Activated CD8-positive, alpha-beta T cell treated with anti-CD3 and anti-CD28 coated beads for 36 hours (primary cell): ENCODE measurements around the gene SPSB1. TPM values are rescaled to one million over a fixed set of nuclear protein-coding genes. Genes with fewer than 3 reads are reported as not detected.

ENCODE experiments used
- ATAC-seq: fragments of 200-7000 bp; cut with Tn5 transposase; one replicate; pipeline ENCODE4 v1.10.0; 2021; ENCODE audit warnings: mild to moderate bottlenecking, moderate library complexity
- CTCF ChIA-PET: fragments of 350-600 bp; sonication (Branson Sonifier 250); formaldehyde crosslinking; loops from one replicate; lab custom pipeline; 2021; ENCODE audit warnings: antibody characterized with exemption; lab: Charles Lee
- POLR2A ChIA-PET: fragments of 350-600 bp; sonication (Branson Sonifier 250); formaldehyde crosslinking; loops from one replicate; lab custom pipeline; 2021; ENCODE audit warnings: antibody characterized with exemption; lab: Charles Lee
- DNase-seq: peaks from one replicate; pipeline ENCODE4 v3.0.0-alpha.2; 2020
- H3K27ac Mint-ChIP-seq: one replicate; pipeline ENCODE4 v1.8.0; 2021; ENCODE audit warnings: mild to moderate bottlenecking, mixed read lengths
- H3K27me3 Mint-ChIP-seq: one replicate; pipeline ENCODE4 v1.8.0; 2021; ENCODE audit warnings: mixed read lengths
- H3K36me3 Mint-ChIP-seq: one replicate; pipeline ENCODE4 v1.8.0; 2021; ENCODE audit warnings: low read depth, mixed read lengths
- H3K4me1 Mint-ChIP-seq: one replicate; pipeline ENCODE4 v1.8.0; 2021; ENCODE audit warnings: low read depth, mixed read lengths
- H3K4me3 Mint-ChIP-seq: one replicate; pipeline ENCODE4 v1.8.0; 2021; ENCODE audit warnings: mild to moderate bottlenecking, moderate library complexity, mixed read lengths
- H3K9me3 Mint-ChIP-seq: one replicate; pipeline ENCODE4 v1.8.0; 2021; ENCODE audit warnings: mixed read lengths
- intact Hi-C: fragments of 100-400 bp; cut with micrococcal nuclease; formaldehyde crosslinking; loops from one replicate; pipeline ENCODE4 v1.10.0; 2022
- total RNA-seq, 2 experiments: library from RNA; stranded (reverse); gene quantifications; one replicate each; pipeline ENCODE4 v1.2.3, GENCODE V29; 2021
- TF ChIP-seq, protein P1 (sequence below): fragments of 200-600 bp; IDR thresholded peaks from one replicate; pipeline ENCODE4 v1.8.0; 2022; ENCODE audit warnings: antibody characterized with exemption, mild to moderate bottlenecking

SPSB1 gene
- total RNA-seq, 2 experiments from 2014 or later: 1.1 to 1.5 TPM

- ATAC-seq: peak; percentile 84
- intact Hi-C loops: loop anchor here (2.0 kb wide), 1 partner anchor 14 kb away; no protein-coding TSS in a partner anchor
- Mint-ChIP-seq H3K27ac (peak overlapping the region; percentile 64), H3K4me1 (peaks cover 45% of the 10 kb centered on the region), H3K36me3 (peaks cover 4% of the 10 kb centered on the region), H3K27me3 (peaks cover 14% of the 10 kb centered on the region), H3K4me3 (no peak overlapping the region), H3K9me3 (peaks cover 3% of the 10 kb centered on the region)
- TF ChIP-seq, protein P1, sequence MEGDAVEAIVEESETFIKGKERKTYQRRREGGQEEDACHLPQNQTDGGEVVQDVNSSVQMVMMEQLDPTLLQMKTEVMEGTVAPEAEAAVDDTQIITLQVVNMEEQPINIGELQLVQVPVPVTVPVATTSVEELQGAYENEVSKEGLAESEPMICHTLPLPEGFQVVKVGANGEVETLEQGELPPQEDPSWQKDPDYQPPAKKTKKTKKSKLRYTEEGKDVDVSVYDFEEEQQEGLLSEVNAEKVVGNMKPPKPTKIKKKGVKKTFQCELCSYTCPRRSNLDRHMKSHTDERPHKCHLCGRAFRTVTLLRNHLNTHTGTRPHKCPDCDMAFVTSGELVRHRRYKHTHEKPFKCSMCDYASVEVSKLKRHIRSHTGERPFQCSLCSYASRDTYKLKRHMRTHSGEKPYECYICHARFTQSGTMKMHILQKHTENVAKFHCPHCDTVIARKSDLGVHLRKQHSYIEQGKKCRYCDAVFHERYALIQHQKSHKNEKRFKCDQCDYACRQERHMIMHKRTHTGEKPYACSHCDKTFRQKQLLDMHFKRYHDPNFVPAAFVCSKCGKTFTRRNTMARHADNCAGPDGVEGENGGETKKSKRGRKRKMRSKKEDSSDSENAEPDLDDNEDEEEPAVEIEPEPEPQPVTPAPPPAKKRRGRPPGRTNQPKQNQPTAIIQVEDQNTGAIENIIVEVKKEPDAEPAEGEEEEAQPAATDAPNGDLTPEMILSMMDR: no peak
- POLR2A ChIA-PET: interaction anchor here (1.0 to 2.4 kb wide), 4 partner anchors 12 to 16 kb away, joined by 3 to 17 read pairs (median 4); no protein-coding TSS in a partner anchor
- peak; percentile 89 for DNase-seq
- CTCF ChIA-PET: interaction anchor here (0.5 to 2.5 kb wide), 8 partner anchors 10 to 211 kb away, joined by 3 to 14 read pairs (median 4); no protein-coding TSS in a partner anchor
Measured at GRCh38 chr1:9413071-9413876, 120.6 kb downstream of the SPSB1 start.

GRCh38 chr1:9413877-9414213 is 121.2 kb downstream of the SPSB1 start:
- ATAC-seq: no peak
- intact Hi-C loops: loop anchor here (2.0 kb wide), 1 partner anchor 13 kb away; no protein-coding TSS in a partner anchor
- ChIA-PET POLR2A (interaction anchor here (2.4 kb wide), 1 partner anchor 12 kb away, joined by 17 read pairs; no protein-coding TSS in a partner anchor), CTCF (interaction anchor here (2.5 kb wide), 1 partner anchor 12 kb away, joined by 14 read pairs; no protein-coding TSS in a partner anchor)
- H3K27me3 Mint-ChIP-seq: peaks cover 14% of the 10 kb centered on the region
- TF ChIP-seq, protein P1: no peak
- peak overlapping the region; percentile 25 for H3K27ac Mint-ChIP-seq
- no peak overlapping the region for H3K4me3 Mint-ChIP-seq
- peaks cover 3% of the 10 kb centered on the region for H3K9me3 Mint-ChIP-seq
- no peak for DNase-seq
- H3K36me3 Mint-ChIP-seq: peaks cover 4% of the 10 kb centered on the region
- H3K4me1 Mint-ChIP-seq: peaks cover 45% of the 10 kb centered on the region

DNA sequence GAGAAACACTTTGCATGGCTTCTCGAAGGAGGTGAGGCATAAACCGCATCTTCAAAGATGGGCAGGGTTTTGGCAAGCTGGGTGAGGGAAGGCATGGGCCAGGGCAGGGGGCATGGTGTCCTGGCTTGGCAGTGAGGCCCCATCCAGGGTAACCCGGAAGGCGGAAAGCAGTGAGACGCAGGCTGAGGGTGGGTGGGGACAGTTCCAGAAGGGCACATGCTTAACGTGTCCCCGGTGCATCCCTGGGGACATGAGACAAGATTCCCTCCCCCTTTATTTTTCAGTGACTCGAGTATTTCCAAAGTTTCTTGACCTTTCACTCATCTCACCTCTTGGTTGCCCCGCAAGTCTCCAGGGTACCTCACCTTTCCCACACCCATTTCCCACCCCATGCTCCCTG is 123.8 kb downstream of the SPSB1 start:
- Mint-ChIP-seq H3K27me3 (peaks cover 12% of the 10 kb centered on the region), H3K27ac (no peak overlapping the region), H3K4me1 (peaks cover 45% of the 10 kb centered on the region), H3K36me3 (no peaks in the 10 kb centered on the region), H3K9me3 (no peaks in the 10 kb centered on the region), H3K4me3 (no peak overlapping the region)
- DNase-seq: no peak
- CTCF ChIA-PET: no interaction called here
- POLR2A ChIA-PET: no interaction called here
- ATAC-seq: no peak
- TF ChIP-seq, protein P1: no peak
- intact Hi-C loops: no loop called here

DNA sequence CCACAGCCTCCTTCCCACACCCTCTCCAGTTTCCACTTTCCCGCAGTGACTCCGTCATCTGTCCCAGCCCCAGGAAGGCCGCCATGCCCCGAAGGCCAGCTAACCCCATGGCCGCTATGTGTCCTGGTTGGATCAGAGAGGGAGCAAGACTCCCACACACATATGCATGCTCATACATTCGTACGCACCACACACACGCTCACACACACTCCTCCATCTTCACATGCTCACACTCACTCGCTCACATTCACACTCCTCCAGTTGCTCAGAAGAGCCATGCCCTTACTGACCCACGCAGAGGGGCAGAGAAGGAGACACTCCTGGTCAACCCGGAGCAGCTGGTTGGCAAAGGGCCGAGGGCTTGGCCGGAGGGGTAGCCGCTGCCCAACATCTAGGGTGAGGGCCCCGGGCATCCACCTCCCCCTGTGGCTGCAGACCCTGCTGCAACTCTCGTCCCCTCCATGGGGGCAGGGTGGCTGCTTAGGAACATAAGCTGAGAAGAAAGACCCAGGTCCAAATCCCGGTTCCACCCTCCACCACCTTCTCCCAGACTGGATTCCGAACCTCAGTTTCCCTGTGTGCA is 124.3 kb downstream of the SPSB1 start:
- H3K4me1 Mint-ChIP-seq: peaks cover 40% of the 10 kb centered on the region
- no peak for ATAC-seq
- DNase-seq: no peak
- H3K27me3 Mint-ChIP-seq: peaks cover 12% of the 10 kb centered on the region
- no peaks in the 10 kb centered on the region for H3K36me3 Mint-ChIP-seq
- H3K27ac Mint-ChIP-seq: no peak overlapping the region
- ChIA-PET POLR2A (no interaction called here), CTCF (no interaction called here)
- no peaks in the 10 kb centered on the region for H3K9me3 Mint-ChIP-seq
- H3K4me3 Mint-ChIP-seq: no peak overlapping the region
- TF ChIP-seq, protein P1: no peak
- intact Hi-C loops: no loop called here

- CTCF ChIA-PET: no interaction called here
- peaks cover 12% of the 10 kb centered on the region for H3K27me3 Mint-ChIP-seq
- no peaks in the 10 kb centered on the region for H3K9me3 Mint-ChIP-seq
- no peak for ATAC-seq
- peak; percentile 58 for DNase-seq
- intact Hi-C loops: no loop called here
- H3K4me3 Mint-ChIP-seq: no peak overlapping the region
- TF ChIP-seq, protein P1: no peak
- peaks cover 37% of the 10 kb centered on the region for H3K4me1 Mint-ChIP-seq
- no peak overlapping the region for H3K27ac Mint-ChIP-seq
- POLR2A ChIA-PET: no interaction called here
- no peaks in the 10 kb centered on the region for H3K36me3 Mint-ChIP-seq
Measured at GRCh38 chr1:9417695-9418094, 125.0 kb downstream of the SPSB1 start.
